Muscle of back (tissue), 11 donors: ENCODE measurements around the gene TMEM135. TPM values are rescaled to one million over a fixed set of nuclear protein-coding genes. Genes with fewer than 3 reads are reported as not detected.
"Not testable (repeated sequence)": the region's sequence is repeated elsewhere in the genome, so short reads cannot be mapped to it uniquely, and the experiment has no call there.

Experiments used
- DNase-seq, 3 donors: peaks; one replicate each; pipeline versions ENCODE4 v3.0.0 to v3.0.0-alpha.2; 2013
- polyA plus RNA-seq, 10 donors: library from polyadenylated mRNA; unstranded; fragments of 120-200 nt; gene quantifications; one replicate each; pipeline ENCODE4 v1.2.1, GENCODE V29; 2013; ENCODE audit not compliant: insufficient read length in 10 of 10

TMEM135 gene
- polyA plus RNA-seq, 10 donors, result 11.9 to 21.7 (median 16.5) TPM

DNA sequence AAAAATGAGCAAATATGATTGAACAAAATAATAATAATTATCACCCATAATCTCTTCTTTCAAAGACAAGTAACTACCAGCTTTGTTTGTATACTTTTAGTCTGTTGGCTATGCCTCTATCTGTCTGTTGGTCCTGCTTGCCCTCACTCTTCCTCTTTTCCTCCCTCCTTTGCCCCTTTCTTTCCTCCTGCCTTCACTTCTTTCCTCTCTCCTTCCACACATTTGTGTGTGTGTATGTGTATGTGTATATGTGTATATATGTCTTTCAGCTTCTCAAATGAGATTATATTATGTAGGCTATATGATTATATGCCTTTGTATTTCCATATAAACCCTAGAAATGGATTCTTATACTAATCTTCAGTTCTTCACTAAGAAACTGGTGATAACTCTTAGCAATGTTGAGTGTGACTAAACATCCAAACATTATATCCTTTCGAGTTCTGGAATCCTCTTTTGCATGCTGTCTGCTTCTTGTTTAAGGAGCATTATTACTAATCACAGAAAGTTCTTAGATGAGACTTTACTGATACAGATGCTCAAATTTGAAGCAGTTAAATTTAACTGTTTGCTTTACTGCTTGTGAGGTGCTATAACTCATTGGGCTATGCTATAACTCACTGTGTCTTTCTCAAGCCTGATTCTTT, 219.1 kb downstream of the TMEM135 start:
- no peak for DNase-seq

DNA sequence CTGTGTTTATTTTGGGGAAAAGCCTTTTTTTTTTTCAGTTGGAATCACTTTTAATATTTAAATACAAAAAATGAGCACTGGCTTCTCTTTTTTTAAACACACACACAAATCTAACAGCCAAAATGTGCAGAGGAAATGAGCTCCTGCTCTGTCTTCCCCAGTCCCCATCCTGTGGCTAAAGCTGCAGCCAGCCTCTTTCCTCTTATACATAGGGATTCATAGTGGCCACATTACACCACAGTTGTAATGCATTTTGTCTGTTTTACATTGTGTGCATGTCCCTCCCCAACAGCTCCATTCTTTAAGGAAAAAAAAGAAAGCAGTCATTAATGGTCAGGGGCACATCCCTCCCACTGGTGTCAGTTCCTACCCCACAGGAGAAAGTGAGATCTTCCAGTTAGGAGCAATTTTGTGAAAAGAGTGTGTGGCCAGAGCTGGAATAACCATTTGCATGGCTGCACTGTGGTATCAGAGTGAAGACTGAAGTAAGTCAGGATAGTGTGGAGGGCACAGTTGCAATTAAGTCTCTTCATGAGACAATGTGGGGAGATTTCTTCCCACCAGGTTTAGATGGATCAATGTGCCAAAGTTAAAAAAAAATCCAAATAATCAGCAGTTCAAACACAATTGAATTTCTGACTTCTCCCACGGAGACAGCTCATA, 220.6 kb downstream of the TMEM135 start:
- DNase-seq, result no peak

- no peak for DNase-seq
Observed at GRCh38 chr11:87259736-87260135, 222.0 kb downstream of the TMEM135 start.

DNA sequence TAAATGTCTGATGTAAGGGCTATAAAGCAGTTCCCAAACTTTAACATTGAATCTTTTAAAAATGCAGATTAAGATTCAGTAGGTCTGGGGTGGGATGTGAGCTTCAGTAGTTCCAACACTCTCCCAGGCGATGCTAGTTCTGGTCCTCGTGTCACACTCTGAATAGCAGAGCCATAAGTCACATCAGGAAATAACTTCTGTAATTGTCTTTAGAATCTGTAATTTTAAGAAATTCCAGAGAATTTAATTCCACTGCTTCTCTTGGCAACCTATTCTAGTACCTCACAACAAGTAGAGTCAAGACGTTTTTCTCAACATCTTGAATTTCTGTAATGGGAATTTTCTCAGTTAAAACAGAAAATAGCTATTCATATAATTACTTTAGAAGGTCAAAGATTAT, 223.1 kb downstream of the TMEM135 start:
- no peak for DNase-seq

- DNase-seq, result peak in 1 of 3 donors; percentile 30
Observed at GRCh38 chr11:87263264-87263838, 225.6 kb downstream of the TMEM135 start.

- no peak for DNase-seq
Observed at GRCh38 chr11:87263979-87264378, 226.2 kb downstream of the TMEM135 start.

DNA sequence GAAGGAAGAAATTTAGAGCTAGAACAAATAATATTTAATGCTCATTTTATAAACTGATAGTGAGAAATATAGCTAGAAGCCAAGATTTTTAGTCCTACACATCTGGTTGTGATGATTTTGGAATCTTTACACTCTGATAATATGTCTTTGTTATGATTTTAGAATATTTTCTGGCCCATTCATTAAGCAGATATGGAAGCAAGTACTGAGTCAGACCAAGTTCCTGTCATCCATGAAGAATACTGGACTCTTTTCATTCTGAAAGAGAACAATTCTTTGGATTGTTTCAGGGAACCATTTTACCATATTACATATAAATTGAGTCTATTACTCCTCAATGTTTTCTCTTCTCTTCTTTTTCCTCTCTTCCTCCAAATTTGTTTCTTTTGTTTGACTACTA, 227.4 kb downstream of the TMEM135 start:
- peak in 2 of 3 donors; percentile 44 to 67 for DNase-seq

- peak in 2 of 3 donors; percentile 30 to 71 for DNase-seq
Observed at GRCh38 chr11:87265979-87266378, 228.2 kb downstream of the TMEM135 start.

DNA sequence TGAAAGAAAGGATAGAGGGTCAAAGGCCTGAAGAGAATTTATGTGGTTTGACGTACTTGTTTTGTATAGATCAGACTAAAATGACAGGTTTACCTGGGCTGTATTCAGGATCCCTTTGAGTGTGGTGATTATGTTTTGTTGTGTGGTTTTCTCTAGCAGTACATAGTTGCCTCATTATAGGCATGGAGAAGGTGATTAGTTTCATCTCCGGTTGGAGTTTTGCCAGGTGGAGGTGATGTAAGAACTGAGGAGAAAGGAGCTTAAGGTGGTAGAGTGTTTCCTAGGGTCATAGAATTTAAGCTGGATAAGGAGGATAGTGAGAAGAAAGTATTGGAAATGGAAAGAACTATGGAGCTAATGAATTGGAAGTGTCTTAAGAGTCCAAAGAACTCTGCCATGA, 229.0 kb downstream of the TMEM135 start:
- no peak for DNase-seq

GRCh38 chr11:87271951-87272350, 234.2 kb downstream of the TMEM135 start:
- not testable (repeated sequence) for DNase-seq

DNA sequence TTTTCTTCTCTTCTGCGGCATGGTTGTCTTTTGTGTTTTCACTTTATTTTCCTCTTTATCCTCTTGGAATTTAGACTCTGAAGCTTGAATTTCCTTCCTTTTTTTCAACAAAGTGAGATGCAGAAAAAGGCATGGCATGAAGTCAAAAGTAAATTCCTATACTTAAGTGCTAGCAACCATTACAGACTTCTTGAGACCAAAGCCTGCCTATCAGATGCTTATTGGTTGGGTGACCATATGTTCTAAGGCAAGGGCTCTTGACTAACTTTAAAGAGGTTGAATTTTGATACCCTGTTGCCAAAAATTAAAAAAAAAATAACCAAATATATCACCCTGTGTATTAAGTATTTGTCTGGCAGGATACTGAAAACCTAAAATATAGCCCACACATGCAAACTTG, 237.4 kb downstream of the TMEM135 start:
- DNase-seq, result peak in 2 of 3 donors; percentile 32 to 72

- DNase-seq, result no peak
Observed at GRCh38 chr11:87280143-87280542, 242.4 kb downstream of the TMEM135 start.

DNA sequence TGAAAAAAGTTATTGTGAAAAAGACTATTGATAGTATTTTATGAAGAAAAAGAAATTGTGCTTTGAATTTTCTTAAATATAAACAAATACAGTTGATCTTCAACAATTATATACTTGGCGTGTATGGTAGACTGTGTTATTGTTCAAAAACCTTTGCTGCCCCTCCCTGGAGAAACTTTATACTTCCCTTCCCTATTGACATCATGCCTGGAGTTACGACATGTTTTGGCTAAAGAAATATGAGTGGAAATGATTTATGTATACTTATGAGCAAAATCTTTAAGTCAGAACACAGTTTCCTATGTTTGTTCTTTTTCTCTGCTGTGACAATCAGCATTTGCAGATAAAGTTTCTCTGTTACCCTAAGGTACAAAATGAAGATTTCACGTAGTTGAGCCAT, 243.8 kb downstream of the TMEM135 start:
- peak; percentile 85 to 95 (median 91) for DNase-seq

DNA sequence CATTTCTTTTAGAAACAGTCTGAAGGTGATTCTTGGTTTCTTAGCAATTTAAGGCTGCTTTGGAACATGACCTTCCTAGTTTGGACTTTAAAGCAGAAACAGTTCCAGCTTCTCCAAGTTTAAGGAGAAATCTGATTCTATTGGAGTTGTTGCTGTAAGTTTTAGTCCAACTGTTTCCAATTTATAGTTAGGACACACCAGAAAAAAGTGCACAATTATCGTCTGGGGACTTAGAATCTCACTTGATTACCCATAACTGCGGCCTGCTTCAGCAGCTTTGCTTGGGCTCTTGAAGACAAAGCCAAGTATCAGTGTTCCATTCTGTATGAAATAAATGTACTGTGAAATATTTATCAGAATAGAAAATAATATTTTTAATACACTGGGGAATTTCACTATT, 246.6 kb downstream of the TMEM135 start:
- DNase-seq, result peak; percentile 79 to 92 (median 85)

DNA sequence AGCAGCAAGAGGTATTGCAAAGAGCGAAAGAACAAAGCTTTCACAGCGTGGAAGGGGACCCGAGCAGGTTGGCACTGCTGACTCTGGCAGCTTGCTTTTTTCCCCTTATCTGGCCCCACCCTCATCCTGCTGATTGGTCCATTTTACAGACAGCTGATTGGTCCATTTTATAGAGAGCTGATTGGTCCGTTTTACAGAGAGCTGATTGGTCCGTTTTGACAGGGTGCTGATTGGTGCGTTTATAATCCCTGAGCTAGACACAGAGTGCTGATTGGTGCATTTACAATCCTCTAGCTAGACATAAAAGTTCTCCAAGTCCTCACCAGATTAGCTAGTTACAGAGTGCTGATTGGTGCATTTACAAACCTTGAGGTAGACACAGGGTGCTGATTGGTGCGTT, 247.9 kb downstream of the TMEM135 start:
- not testable (repeated sequence) for DNase-seq

- no peak for DNase-seq
Observed at GRCh38 chr11:87286338-87286737, 248.6 kb downstream of the TMEM135 start.

GRCh38 chr11:87290304-87290922, 252.7 kb downstream of the TMEM135 start:
- peak; percentile 63 to 81 (median 76) for DNase-seq

DNA sequence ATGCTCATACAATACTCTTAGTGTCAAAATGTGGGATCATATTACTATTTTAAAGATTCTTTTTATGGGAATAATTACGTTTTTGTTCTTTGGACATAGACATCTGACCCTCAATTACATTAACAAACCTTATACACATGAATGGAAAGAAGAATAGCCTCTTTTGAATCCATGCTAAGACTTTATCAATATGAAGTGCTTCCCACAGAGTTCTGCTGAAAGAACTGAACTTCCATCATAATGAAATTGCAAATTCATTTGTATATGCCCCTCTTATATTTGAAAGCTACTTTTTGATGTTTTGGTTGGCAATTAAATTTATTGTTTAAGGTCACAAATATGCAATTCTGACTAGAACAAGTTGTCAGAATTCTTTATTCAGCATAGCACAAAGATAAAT, 254.9 kb downstream of the TMEM135 start:
- no peak for DNase-seq

DNA sequence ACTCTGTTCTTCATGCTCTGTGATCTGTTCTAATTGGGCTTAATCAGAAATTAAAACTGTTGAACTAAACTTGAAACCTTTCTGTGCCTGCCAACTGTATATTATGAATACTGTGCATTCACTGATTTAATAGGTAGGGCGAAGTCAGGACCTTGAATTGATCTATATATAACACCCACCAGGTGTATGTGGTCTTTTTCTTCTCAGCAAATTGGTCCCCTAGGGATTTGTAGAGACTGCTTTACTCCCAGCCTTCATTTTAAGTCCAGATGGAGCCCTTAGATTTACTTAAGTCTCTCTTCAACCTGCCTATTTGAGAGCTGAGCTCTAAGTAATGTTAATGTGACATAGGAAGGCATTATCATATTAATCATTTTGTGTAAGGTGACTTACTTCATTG, 257.5 kb downstream of the TMEM135 start:
- no peak for DNase-seq

- DNase-seq, result no peak
Observed at GRCh38 chr11:87296627-87297026, 258.9 kb downstream of the TMEM135 start.

DNA sequence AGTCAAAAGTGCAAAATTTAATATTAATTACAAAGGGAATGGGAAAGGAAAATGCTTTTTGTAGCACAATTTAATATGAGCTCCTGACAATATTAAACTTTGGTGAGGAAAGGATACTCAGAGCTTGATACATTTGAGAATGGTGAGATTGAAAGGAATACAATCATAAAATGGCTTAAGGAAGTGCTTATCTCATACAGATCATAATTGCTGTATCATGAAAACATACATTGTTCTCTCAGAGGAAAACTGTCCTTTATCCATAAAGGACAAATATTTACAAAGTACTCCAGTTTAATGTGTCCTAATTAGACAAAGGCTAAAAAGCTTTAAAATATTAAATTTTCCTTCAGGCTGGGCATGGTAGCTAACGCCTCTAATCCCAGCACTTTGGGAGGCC, 260.4 kb downstream of the TMEM135 start:
- no peak for DNase-seq

DNA sequence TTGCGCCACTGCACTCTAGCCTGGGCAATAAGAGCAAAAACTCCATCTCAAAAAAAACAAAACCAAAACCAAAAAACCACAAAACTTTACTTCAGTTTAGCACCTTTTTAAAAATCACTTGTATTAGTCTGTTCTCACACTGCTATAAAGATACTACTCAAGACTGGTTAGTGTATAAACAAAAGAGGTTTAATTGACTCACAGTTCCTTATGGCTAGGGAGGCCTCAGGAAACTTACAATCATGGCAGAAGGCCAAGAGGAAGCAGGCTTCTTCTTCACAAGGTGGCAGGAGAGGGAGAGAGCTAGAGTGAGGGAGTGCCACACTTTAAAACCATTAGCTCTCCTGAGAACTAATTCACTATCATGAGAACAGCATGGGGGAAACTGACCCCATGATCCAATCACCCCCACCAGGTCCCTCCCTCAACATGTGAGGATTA, 261.3 kb downstream of the TMEM135 start:
- DNase-seq, result no peak
